ENCODE measurements around the gene SYNE3.

SYNE3 gene

GRCh38 chr14:95547626-95548327, 31.3 kb upstream of the SYNE3 start:
- TF ChIP-seq, protein P1, sequence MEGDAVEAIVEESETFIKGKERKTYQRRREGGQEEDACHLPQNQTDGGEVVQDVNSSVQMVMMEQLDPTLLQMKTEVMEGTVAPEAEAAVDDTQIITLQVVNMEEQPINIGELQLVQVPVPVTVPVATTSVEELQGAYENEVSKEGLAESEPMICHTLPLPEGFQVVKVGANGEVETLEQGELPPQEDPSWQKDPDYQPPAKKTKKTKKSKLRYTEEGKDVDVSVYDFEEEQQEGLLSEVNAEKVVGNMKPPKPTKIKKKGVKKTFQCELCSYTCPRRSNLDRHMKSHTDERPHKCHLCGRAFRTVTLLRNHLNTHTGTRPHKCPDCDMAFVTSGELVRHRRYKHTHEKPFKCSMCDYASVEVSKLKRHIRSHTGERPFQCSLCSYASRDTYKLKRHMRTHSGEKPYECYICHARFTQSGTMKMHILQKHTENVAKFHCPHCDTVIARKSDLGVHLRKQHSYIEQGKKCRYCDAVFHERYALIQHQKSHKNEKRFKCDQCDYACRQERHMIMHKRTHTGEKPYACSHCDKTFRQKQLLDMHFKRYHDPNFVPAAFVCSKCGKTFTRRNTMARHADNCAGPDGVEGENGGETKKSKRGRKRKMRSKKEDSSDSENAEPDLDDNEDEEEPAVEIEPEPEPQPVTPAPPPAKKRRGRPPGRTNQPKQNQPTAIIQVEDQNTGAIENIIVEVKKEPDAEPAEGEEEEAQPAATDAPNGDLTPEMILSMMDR (IDR thresholded peaks at IDR 0.05; ENCODE audit: low read depth, low read length): no peak
- DNase-seq (ENCODE audit: low read depth in 2 of 2): peak; percentile 59 to 78
- no peak overlapping the region for H3K4me3 ChIP-seq (replicated peaks in 1 of 2; ENCODE audit: low read depth in 2 of 2, low read length in 2 of 2)

DNA sequence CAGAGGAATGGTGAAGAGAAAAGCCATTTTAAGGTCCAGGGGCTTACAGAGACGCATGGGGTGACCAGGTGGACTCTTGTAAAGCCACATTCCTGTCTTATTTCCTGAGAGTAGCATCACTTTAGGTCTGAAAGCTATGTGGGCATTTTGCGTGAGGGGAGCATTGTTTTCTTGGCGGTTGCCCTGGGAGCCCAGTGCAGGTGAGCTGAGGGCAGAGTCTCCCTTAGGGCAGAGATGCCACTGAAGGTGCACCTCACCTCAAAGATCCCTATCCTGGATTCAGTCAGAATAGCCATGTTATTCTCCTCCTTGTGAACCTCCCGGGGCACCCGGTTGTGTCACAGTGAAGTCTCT, 30.8 kb upstream of the SYNE3 start:
- H3K4me3 ChIP-seq (replicated peaks in 1 of 2; ENCODE audit: low read depth in 2 of 2, low read length in 2 of 2): no peak overlapping the region
- no peak for DNase-seq (ENCODE audit: low read depth in 2 of 2)
- TF ChIP-seq, protein P1 (IDR thresholded peaks at IDR 0.05; ENCODE audit: low read depth, low read length): no peak

- H3K4me3 ChIP-seq (replicated peaks in 1 of 2; ENCODE audit: low read depth in 2 of 2, low read length in 2 of 2): no peak overlapping the region
- peak; percentile 79 to 96 for DNase-seq (ENCODE audit: low read depth in 2 of 2)
- TF ChIP-seq, protein P1 (IDR thresholded peaks at IDR 0.05; ENCODE audit: low read depth, low read length): no peak
Measured at GRCh38 chr14:95545515-95546168, 29.2 kb upstream of the SYNE3 start.

GRCh38 chr14:95544588-95544987, 28.1 kb upstream of the SYNE3 start:
- peak in 1 of 2 donors; percentile 53 for DNase-seq (ENCODE audit: low read depth in 2 of 2)
- TF ChIP-seq, protein P1 (IDR thresholded peaks at IDR 0.05; ENCODE audit: low read depth, low read length): no peak
- no peak overlapping the region for H3K4me3 ChIP-seq (replicated peaks in 1 of 2; ENCODE audit: low read depth in 2 of 2, low read length in 2 of 2)

DNA sequence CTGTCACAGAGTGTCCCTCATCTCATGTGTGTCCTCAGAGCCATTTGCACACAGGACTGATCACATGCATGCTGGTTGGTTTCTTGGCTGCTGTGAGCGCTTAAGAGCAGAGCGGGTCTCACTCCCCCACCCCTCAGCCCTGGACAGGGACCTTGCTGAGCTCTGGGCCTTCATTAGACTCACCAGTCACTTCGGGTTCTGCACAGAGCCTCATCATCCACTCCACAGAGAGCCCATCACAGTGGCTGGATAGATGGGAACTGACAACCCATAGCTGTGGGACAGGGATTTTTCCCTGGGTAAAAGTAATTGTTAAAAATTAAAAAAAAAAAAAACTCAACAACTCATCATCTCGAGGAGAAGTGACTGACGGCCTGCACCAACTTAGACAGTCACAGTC, 26.6 kb upstream of the SYNE3 start:
- TF ChIP-seq, protein P1 (IDR thresholded peaks at IDR 0.05; ENCODE audit: low read depth, low read length): no peak
- H3K4me3 ChIP-seq (replicated peaks in 1 of 2; ENCODE audit: low read depth in 2 of 2, low read length in 2 of 2): no peak overlapping the region

DNA sequence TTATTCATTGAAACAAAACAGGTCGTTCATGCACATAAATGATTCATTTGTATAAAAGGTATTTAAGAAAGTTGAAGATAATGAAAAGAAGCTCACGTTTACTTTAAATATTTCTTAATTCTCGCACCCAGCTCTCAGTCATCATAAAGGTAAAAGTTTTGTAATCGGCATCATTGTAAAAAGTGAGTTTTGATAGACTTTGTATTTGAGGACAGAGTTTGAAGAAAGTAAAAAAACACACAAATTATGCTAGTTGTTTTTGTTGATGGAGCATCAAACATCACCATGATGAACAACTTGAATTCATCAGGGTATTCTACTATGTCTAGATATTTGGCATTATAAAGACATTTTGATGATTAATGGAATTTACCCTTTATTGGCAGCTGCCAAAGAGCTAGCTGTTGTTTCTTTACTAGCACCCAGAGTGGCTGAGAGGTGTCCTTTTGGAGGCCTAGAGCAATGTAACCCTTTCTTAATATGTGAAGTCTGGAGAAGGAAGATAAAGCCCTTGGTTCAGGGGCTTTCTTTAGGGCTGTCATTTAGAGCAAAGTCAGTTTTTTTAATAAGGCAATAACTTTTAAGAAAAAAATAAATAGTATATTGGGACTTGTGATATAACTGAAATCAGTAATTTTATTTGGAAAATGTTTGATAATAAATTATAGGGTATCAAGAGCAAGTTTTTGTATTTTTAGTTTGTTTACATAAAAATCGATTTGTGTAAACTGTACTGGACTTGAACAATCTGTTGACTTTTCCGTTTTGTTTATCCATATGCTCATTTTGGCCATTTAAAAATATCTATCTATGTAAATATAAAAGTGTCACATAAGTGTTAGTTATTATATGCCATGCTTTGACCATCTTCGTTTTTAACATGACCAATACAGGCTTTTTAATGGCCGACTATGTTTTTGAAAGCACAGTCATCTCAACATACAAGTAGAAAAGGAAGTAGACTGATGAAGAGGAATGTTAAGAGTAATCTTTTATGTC, 25.8 kb upstream of the SYNE3 start:
- TF ChIP-seq, protein P1 (IDR thresholded peaks at IDR 0.05; ENCODE audit: low read depth, low read length): no peak
- H3K4me3 ChIP-seq (replicated peaks in 1 of 2; ENCODE audit: low read depth in 2 of 2, low read length in 2 of 2): no peak overlapping the region

More for the DNA sequence above, 26.6 kb upstream of the SYNE3 start:
- no peak for DNase-seq (ENCODE audit: low read depth in 2 of 2)

More for the DNA sequence above, 25.8 kb upstream of the SYNE3 start:
- DNase-seq (ENCODE audit: low read depth in 2 of 2): no peak

All from cardiac fibroblast (primary cell).